GM18873 (cell line): ENCODE data around the gene TGFB1.
"Not testable (repeated sequence)": the region's sequence is repeated elsewhere in the genome, so short reads cannot be mapped to it uniquely, and the experiment has no call there.

Experiments used
- ATAC-seq: cut with Tn5 transposase; IDR thresholded peaks from one replicate; pipeline ENCODE4 v1.9.1; 2021; ENCODE audit warnings: mild to moderate bottlenecking, moderate library complexity, moderate number of reproducible peaks; ENCODE audit not compliant: unreplicated experiment, low FRiP score

Gene TGFB1

GRCh38 chr19:41304706-41305483, 48.8 kb downstream of the TGFB1 start:
- ATAC-seq: no peak

- no peak for ATAC-seq
These were observed 49.8 kb downstream of the TGFB1 start for GRCh38 chr19:41303954-41304353.

- no peak for ATAC-seq
These were observed 50.9 kb downstream of the TGFB1 start for GRCh38 chr19:41302624-41303351.

- ATAC-seq: no peak
These were observed 53.2 kb downstream of the TGFB1 start for GRCh38 chr19:41300555-41300954.

GRCh38 chr19:41299755-41300089, 54.0 kb downstream of the TGFB1 start:
- no peak for ATAC-seq

GRCh38 chr19:41299046-41299754, 54.5 kb downstream of the TGFB1 start:
- ATAC-seq: no peak

- peak; percentile 19 for ATAC-seq
These were observed 55.3 kb downstream of the TGFB1 start for GRCh38 chr19:41298348-41298964.

GRCh38 chr19:41297628-41298347, 55.9 kb downstream of the TGFB1 start:
- ATAC-seq: peak; percentile 71

- ATAC-seq: no peak
These were observed 57.3 kb downstream of the TGFB1 start for GRCh38 chr19:41296433-41296871.

GRCh38 chr19:41295499-41295898, 58.2 kb downstream of the TGFB1 start:
- ATAC-seq: no peak

GRCh38 chr19:41294393-41294792, 59.3 kb downstream of the TGFB1 start:
- ATAC-seq: no peak

- not testable (repeated sequence) for ATAC-seq
These were observed 63.9 kb downstream of the TGFB1 start for GRCh38 chr19:41289814-41290213.

GRCh38 chr19:41288673-41289530, 64.8 kb downstream of the TGFB1 start:
- no peak for ATAC-seq
